HG02885 (cell line): ENCODE data around the gene PYGM.

Experiments
- ATAC-seq: cut with Tn5 transposase; IDR thresholded peaks from one replicate; pipeline ENCODE4 v1.9.1; 2021; ENCODE audit warnings: mild to moderate bottlenecking; ENCODE audit not compliant: unreplicated experiment, poor library complexity

The PYGM gene

GRCh38 chr11:64720640-64721358 lies 39.0 kb downstream of the PYGM start:
- ATAC-seq: no peak

DNA sequence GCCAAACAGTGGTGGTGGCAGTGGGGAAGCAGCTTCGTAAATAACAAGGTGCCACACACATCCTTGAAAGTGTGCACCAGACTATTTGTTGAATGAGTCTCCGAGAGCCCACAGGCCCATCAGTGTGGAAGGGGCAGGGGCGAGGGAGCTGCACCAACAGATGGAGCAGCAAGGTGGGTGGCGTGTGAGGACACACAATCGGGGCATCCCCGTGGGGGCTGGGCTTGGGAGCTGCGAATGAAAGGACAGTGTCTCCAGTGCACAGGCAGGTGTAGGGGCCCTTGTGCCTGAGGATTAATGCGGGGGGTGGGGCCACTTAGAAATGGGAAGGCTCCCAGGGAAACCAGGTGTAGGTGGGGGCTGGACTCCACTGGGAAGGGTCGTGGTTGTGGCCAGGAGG lies 39.6 kb downstream of the PYGM start:
- ATAC-seq: no peak

- ATAC-seq: no peak
Observed at GRCh38 chr11:64719406-64719805, 40.4 kb downstream of the PYGM start.

DNA sequence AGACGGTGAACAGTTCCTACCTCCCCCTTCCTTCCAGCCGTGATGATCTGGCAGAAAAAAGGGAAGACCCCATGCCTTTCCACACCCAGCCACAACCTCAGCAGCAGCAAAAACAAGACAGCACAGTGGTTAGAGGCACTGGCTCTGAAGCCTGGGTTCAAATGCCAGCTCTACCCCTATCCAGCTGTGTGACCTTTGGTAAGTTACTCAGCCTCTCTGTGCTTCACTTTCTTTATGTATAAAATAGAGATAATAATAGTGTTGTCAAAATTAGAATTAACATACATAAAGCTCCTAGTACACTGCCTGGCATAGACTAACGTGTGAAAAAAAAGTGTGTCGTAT lies 41.0 kb downstream of the PYGM start:
- no peak for ATAC-seq

- ATAC-seq: no peak
Observed at GRCh38 chr11:64718084-64718779, 41.5 kb downstream of the PYGM start.

DNA sequence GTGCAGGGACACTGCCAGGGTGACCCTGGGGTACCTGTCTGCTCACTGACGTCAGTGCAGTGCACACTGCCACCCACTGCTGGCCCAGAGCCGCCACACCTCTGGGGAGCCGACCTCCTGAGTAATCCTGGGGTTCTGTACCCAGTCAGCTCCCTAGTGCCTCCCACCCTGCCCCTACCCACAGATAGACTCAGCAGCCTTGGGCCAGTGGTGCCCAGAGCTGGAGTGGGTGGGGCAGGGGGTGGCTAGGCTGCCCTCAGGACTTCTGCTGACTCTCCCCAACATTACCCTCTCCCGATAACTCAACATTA lies 42.6 kb downstream of the PYGM start:
- ATAC-seq: no peak

- ATAC-seq: no peak
Observed at GRCh38 chr11:64716473-64717267, 43.1 kb downstream of the PYGM start.

DNA sequence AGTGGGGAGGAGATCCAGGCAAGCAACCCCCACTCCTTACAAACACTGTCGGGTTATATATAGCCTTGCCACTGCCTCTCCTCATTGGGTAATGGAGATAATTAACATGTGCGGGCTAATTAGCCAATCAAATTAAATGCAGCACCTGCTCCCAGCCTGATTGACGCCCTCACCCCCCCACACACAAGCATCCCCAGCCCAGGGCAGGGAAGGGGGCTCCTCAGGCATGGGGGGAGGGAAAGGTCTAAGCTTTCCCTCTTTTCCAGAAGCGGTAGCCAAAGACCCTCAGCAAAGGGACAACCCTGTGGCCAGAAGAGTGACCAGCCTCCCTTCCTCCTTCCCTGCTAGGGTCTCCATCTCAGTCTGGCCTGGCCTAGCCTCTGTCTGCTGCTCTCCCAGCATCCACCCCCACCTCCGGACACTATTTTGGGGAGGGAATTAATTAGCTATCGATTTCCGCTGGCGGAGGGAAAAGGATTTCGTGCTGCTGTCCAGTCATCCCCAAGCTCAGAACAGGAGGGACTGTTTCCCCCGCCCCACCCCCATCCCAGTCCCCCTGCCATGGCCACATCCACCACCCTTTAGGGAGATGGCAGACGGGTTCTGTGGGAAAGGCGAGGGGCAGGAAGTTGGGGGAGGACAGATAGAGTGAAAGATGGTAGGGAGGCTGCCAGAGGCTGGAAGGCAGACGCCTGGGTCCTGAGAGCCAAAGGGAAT lies 43.9 kb downstream of the PYGM start:
- no peak for ATAC-seq

DNA sequence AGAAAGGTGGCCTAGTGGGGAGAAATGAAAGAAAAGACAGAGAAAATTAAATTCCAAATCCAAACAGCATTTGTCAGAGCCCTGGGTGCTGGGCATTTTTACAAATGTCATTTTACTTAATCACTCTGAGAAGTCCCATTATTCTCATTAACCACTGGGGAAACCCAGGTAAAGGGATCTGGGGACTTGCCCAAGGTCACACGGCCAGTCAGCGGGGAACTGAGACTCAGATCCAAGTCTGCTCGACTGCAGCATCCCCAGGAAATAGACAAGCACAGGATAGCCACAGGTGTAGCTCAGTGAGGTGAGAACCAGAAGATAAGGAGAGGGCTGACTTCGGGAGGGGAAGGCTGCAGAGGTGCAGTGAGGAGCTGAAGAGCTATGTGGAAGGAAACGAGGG lies 44.7 kb downstream of the PYGM start:
- no peak for ATAC-seq

GRCh38 chr11:64714666-64715065 lies 45.1 kb downstream of the PYGM start:
- no peak for ATAC-seq

GRCh38 chr11:64713781-64714363 lies 45.9 kb downstream of the PYGM start:
- ATAC-seq: no peak

DNA sequence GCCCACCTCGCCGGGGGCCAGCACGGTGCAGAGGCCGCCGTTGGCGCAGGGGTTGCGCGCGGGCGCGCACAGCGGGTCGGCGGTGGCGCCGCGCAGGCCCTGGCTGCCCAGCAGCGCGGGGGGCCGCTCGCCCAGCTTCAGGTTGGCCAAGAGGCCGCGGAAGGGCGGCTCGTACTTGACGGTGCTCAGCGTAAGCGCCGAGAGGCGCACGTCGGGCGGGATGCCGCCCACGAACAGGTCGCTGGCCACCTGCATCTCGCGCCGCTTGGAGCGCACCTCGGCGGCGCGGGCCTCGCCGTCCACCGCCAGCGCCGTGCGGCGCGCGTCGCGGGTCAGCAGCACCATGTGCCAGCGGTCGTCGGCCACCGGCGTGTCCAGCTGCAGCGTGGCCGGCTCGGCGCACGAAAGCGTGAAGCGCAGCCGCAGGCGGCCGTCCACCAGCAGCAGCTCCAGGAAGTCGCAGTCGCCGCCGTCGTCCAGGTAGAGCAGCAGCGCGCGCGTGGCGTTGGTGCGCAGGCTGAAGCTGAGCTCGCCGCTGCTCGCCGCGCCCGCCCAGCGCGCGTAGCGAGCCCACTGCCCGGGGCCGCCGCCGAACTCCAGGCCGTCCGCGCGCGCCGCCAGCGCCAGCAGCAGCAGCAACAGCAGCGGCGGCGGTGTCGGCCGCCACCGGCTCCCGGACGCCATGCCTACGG lies 46.6 kb downstream of the PYGM start:
- no peak for ATAC-seq

GRCh38 chr11:64712430-64713015 lies 47.3 kb downstream of the PYGM start:
- no peak for ATAC-seq

GRCh38 chr11:64711956-64712362 lies 47.8 kb downstream of the PYGM start:
- ATAC-seq: no peak

- no peak for ATAC-seq
Observed at GRCh38 chr11:64711138-64711955, 48.4 kb downstream of the PYGM start.

DNA sequence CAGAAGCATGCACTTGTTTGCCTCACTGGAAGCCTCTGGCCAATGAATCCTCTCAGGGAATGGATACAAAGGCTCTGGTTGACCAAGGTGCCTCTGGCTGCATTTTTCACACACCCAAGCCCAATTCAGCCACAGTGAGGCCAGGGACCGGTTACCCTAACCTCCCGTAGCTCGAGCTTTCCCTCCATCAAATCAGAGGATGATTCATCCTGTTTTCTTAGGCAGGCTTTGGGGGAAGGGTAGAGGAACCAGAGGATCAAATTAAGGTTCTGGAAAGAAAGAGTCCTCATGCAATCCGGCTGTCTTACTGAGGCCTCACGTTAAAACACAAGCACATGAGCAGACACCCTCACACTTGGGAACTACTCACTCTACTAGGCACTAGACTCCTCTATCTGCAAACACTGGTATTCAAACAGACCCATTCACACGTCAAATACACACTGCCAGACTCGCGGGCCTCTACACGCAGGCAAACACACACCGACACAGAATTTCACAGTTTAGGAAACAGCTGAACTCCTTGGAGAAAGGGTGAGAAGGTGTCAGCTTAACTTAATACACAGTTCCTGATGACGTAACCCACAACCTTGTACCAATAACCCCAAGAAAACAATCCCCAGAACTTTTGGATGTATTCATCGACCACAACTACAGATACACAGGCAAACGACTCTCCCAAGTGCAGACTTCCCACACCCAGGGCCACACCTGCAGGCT lies 49.2 kb downstream of the PYGM start:
- no peak for ATAC-seq

DNA sequence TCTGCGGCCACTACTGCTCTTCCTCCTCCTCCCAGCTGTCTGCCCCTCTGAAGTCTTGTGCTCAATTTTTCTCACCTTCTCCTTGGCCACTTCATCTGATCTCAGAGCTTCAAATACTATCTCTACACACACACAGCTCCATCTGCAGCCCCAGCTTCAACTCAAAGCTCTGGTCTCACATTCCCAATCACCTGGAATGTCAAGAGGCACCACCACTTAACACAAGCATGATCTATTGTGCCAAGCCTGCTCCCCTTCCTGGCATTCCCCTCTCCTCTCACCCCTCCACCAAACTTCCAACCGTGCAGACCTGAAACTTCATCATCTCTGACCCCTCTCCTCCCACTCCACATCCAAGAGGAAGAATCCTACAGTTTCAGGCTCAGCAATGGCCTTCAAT lies 54.3 kb downstream of the PYGM start:
- no peak for ATAC-seq

GRCh38 chr11:64703048-64703447 lies 56.7 kb downstream of the PYGM start:
- ATAC-seq: no peak
